HuH-7 (cell line): Measurements from ENCODE around the gene KRTAP21-1.
"Not testable (repeated sequence)": the region's sequence is repeated elsewhere in the genome, so short reads cannot be mapped to it uniquely, and the experiment has no call there.

Experiments used
- DNase-seq: peaks from one replicate; pipeline ENCODE4 v3.0.0; 2011; ENCODE audit warnings: low spot score

Gene KRTAP21-1

GRCh38 chr21:30755328-30755727, at the start of gene KRTAP21-1:
Gene KRTAP21-1, minus strand, starts transcription at chr21:30755428. Its CDS starts 50 bp downstream, at chr21:30755378.
- not testable (repeated sequence) for DNase-seq

GRCh38 chr21:30800605-30801004, 45.4 kb upstream of the KRTAP21-1 start:
- no peak for DNase-seq

GRCh38 chr21:30793581-30794314, 38.5 kb upstream of the KRTAP21-1 start:
- DNase-seq: peak; percentile 49

GRCh38 chr21:30779249-30779648, 24.0 kb upstream of the KRTAP21-1 start:
- no peak for DNase-seq

GRCh38 chr21:30769724-30770431, 14.7 kb upstream of the KRTAP21-1 start:
- DNase-seq: no peak

- no peak for DNase-seq
These were observed 5.5 kb upstream of the KRTAP21-1 start for GRCh38 chr21:30760776-30761175.

- DNase-seq: no peak
These were observed 3.1 kb upstream of the KRTAP21-1 start for GRCh38 chr21:30758306-30758705.

- no peak for DNase-seq
These were observed 8.1 kb downstream of the KRTAP21-1 start, which contains the start of gene KRTAP21-2 for GRCh38 chr21:30747159-30747558. Gene KRTAP21-2, minus strand, starts transcription at chr21:30747259. Its CDS starts 57 bp downstream, at chr21:30747202.

- no peak for DNase-seq
These were observed 14.8 kb downstream of the KRTAP21-1 start for GRCh38 chr21:30740462-30740861.

- DNase-seq: no peak
These were observed 22.2 kb downstream of the KRTAP21-1 start for GRCh38 chr21:30733026-30733425.

GRCh38 chr21:30726726-30727125, 28.5 kb downstream of the KRTAP21-1 start:
- DNase-seq: no peak

- DNase-seq: no peak
These were observed 35.8 kb downstream of the KRTAP21-1 start for GRCh38 chr21:30719401-30719800.

- DNase-seq: no peak
These were observed 36.9 kb downstream of the KRTAP21-1 start, which contains the start of gene KRTAP21-3 for GRCh38 chr21:30718239-30718909. Gene KRTAP21-3, minus strand, starts transcription at chr21:30718777. Its CDS starts 18 bp downstream, at chr21:30718759.

GRCh38 chr21:30717105-30717504, 38.1 kb downstream of the KRTAP21-1 start:
- no peak for DNase-seq

- no peak for DNase-seq
These were observed 40.3 kb downstream of the KRTAP21-1 start for GRCh38 chr21:30714946-30715345.

- no peak for DNase-seq
These were observed 40.8 kb downstream of the KRTAP21-1 start for GRCh38 chr21:30714456-30714855.

- DNase-seq: no peak
These were observed 41.5 kb downstream of the KRTAP21-1 start for GRCh38 chr21:30713766-30714165.

- no peak for DNase-seq
These were observed 44.7 kb downstream of the KRTAP21-1 start for GRCh38 chr21:30710499-30710898.

- DNase-seq: no peak
These were observed 47.8 kb downstream of the KRTAP21-1 start for GRCh38 chr21:30707409-30707808.
